ENCODE data around the gene CCDC192.
A peak's percentile ranks its signal among the peaks of the same experiment; 100 is the strongest.

The CCDC192 gene

DNA sequence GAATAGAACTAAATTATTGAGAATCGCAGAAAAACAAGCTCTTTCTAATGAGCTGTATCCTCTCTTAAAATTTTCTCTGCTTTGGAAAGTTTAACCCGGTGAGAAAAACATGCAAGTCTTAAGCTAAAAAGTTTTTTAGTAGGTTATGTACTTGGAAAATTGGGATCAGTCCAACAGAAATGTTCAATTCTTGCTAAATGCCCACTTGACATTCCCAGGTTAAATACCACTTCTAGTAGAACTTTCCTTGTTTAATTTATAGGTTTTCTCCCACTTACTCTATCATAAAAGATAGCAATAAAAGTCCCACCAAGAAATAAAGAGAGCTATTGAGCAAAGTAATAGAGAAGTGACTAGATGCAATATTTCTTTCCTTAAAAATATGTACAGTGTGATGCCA, 157.1 kb downstream of the CCDC192 start:
- H3K4me3 ChIP-seq (ENCODE audit: low read depth, low read length): no peak overlapping the region
- DNase-seq (ENCODE audit: low read depth): no peak
- TF ChIP-seq, protein P1, sequence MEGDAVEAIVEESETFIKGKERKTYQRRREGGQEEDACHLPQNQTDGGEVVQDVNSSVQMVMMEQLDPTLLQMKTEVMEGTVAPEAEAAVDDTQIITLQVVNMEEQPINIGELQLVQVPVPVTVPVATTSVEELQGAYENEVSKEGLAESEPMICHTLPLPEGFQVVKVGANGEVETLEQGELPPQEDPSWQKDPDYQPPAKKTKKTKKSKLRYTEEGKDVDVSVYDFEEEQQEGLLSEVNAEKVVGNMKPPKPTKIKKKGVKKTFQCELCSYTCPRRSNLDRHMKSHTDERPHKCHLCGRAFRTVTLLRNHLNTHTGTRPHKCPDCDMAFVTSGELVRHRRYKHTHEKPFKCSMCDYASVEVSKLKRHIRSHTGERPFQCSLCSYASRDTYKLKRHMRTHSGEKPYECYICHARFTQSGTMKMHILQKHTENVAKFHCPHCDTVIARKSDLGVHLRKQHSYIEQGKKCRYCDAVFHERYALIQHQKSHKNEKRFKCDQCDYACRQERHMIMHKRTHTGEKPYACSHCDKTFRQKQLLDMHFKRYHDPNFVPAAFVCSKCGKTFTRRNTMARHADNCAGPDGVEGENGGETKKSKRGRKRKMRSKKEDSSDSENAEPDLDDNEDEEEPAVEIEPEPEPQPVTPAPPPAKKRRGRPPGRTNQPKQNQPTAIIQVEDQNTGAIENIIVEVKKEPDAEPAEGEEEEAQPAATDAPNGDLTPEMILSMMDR (conservative IDR thresholded peaks at IDR 0.05; ENCODE audit: low read depth, low read length): no peak

DNA sequence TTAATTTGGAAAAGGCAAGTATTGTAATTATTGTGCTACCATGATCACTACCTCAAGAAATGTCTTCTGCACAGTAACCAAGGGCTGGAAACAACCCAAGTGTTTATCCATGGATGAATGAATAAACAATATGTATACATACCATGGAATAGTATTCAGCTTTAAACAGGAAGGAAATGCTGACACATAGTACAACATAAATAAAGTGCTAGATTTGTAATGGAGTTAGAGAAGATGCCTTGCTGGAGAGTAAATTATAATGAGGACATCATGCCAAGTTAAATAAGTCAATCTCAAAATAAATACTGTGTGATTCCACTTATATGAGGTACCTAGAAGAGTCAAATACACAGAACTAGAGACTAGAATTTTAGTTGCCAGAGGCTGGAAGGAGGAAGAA, 160.0 kb downstream of the CCDC192 start:
- TF ChIP-seq, protein P1 (conservative IDR thresholded peaks at IDR 0.05; ENCODE audit: low read depth, low read length): no peak
- DNase-seq (ENCODE audit: low read depth): no peak
- no peak overlapping the region for H3K4me3 ChIP-seq (ENCODE audit: low read depth, low read length)

DNA sequence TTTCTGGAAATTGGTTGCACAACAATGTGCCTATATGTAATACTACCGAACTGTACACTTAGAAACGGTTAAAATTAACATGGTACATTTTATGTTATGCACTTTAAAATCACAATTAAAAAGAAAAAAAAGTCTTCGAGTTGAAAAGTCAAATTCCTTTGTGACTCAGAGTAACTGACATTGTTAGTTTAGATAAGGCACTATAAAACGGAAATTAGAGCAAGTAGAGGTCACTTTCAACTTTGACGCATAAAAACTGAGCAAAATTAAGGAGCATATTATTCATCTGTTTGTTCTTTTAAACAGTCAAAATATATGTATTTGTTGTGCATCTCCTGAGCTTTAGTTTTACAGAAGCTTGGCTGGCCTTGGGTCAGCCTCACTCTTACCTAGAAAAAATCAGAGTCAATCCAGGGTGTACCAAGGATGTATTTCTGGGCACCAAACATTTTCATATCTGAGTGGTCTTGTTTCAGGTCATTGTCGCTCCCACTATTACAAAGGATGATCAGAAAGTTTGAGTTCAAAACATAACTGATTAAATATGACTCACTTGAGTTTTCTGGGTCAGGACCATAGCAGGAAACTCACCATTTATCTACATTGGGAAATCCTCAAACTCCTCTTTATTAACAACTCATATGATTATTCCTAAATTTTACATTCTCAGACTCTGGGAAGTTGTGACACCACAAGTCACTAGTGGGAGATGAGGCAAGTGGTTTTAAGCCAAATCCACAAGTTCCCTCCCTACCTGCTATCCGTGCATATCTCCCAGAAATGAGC, 160.6 kb downstream of the CCDC192 start:
- DNase-seq (ENCODE audit: low read depth): peak; percentile 46
- TF ChIP-seq, protein P1 (conservative IDR thresholded peaks at IDR 0.05; ENCODE audit: low read depth, low read length): no peak
- no peak overlapping the region for H3K4me3 ChIP-seq (ENCODE audit: low read depth, low read length)

DNA sequence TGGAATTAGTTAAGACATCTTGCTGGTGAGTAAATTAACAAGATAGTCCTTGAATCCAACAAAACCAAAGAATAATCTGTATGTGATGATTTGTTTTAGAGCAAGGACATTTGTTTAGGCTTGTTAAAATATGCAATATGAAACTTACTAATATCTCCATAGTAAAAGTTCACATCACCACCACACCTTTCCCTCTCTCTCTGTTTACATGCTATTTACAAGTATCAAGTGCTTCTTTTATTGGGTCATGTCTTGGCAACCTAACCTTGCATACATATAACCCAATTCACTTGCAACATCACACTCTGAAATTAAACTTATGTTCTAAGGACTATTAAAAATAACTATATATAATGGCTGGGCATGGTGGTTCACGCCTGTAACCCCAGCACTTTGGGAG, 161.3 kb downstream of the CCDC192 start:
- TF ChIP-seq, protein P1 (conservative IDR thresholded peaks at IDR 0.05; ENCODE audit: low read depth, low read length): no peak
- no peak overlapping the region for H3K4me3 ChIP-seq (ENCODE audit: low read depth, low read length)
- DNase-seq (ENCODE audit: low read depth): no peak

DNA sequence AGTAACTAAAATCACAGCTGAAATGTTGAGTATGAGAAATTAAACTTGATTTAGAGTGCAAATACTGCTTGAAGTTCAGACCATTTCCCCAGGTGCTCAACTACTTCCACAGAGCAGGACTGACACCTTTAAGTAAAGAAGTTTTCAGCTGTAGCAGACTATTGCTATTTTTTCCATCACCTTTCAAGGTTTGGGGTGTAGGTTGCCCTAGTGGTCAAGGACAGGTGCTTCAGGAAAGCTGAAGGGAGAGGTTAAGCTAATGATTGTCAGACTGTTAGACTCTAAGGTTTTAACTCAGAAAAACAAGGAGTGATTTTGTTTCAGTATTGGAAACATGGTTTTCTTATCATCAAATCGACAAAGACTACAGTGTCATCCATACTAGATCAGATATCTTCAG, 162.1 kb downstream of the CCDC192 start:
- DNase-seq (ENCODE audit: low read depth): no peak
- TF ChIP-seq, protein P1 (conservative IDR thresholded peaks at IDR 0.05; ENCODE audit: low read depth, low read length): no peak
- no peak overlapping the region for H3K4me3 ChIP-seq (ENCODE audit: low read depth, low read length)

DNA sequence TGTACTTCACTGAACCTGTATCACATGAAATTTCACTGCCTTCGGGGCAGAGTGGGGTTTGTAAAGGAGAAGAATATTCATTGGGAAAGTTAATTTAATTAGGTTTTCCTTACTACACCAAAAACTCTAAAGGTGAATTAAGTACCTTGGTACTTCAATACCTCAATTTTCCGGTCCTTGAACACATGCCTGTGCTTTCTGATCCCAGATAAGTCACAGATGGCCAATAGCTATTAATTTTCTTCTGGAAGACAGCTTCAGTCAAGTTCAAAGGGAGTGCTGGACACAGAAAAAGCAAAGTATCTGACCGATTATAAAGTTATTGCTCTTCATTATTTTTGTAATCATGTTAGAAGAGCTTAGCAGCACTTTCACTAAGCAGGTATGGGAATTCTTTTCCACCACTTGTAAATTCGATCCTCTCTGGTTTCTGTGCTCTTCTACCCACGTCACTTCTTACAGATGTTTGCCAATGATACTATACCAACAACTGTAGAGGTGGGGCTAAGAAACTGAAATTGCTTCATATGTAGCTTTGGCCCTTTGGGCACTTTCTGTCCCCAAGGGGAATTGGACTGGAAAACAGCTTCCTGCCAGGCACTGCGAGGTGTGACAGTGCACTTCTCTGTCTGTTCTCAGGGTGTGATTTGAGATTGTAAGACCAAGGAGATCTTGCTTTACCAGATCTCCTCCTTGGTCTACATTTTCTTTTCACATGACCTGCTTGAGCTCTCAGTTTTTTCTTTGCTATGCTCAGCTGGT, 164.0 kb downstream of the CCDC192 start:
- TF ChIP-seq, protein P1 (conservative IDR thresholded peaks at IDR 0.05; ENCODE audit: low read depth, low read length): no peak
- no peak for DNase-seq (ENCODE audit: low read depth)
- no peak overlapping the region for H3K4me3 ChIP-seq (ENCODE audit: low read depth, low read length)

All from choroid plexus epithelial cell (primary cell).